NB4 (cell line): ENCODE data around the gene SMC3.
"Not testable (repeated sequence)": the region's sequence is repeated elsewhere in the genome, so short reads cannot be mapped to it uniquely, and the experiment has no call there.

Experiments used
- DNase-seq: peaks from one replicate; pipeline ENCODE4 v3.0.0; 2010; ENCODE audit warnings: low read depth
- H3K4me3 ChIP-seq: one replicate; pipeline ENCODE4 v1.5.1; 2011; ENCODE audit warnings: mild to moderate bottlenecking, low read depth, low read length, moderate library complexity
- CTCF ChIP-seq: IDR thresholded peaks from one replicate; pipeline ENCODE4 v1.5.1; 2012; ENCODE audit warnings: low read depth, low read length
- MAX ChIP-seq: IDR thresholded peaks from 2 replicates; pipeline ENCODE4 v1.6.1; 2011; ENCODE audit warnings: low read depth, low read length
- MYC ChIP-seq: IDR thresholded peaks from 2 replicates; pipeline ENCODE4 v1.6.1; 2011; ENCODE audit warnings: low read depth, low read length
- POLR2A ChIP-seq: IDR thresholded peaks from 2 replicates; pipeline ENCODE4 v1.6.1; 2011; ENCODE audit warnings: mild to moderate bottlenecking; ENCODE audit not compliant: insufficient read length; ENCODE audit errors: extremely low read depth

Gene SMC3

DNA sequence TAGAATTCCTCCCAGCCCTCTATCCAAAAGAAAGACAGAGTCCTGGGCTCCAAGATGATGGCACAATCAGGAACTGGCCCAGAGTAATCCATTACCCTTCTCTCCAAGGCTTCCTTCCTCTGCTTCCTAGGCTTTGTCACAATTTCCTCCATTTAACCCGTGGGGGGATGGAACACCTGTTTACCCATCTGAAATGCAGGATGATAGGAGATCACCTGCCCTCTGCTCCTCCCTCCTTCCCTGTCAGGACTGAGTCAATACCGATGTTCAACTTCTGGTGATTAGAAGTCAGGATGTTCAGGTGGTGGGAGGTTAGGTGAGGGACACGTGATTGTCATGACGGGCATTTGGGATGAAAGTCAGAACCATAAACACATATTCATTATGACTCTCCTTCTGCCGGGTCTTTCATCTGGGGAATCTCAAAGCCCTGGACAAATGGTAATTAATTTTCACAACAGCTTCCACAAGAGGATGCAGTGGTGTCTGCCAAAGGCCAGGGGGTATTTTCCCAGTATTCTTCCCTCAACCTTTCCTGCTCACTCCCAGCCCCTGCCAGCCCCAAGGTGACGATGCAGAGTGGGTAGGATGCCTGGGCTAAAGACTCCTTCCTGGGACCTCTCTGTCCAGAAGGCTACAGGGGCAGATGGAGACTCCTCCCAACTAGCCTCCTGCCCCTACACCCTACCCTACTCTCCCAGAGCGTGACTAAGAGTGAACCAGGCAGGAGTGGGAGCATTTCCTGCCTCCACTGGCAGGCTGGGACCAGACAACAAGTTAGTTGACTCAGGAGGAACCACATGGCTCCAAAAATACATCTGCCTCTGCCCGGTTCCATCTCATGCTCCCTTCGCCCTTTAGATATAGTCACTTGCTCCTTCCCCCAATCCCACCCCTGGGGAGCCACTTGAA lies 41.9 kb upstream of the SMC3 start:
- peak; percentile 41 for DNase-seq
- H3K4me3 ChIP-seq, result no peak overlapping the region
- TF ChIP-seq POLR2A (no peak), CTCF (no peak), MAX (no peak), MYC (no peak)

GRCh38 chr10:110527731-110528171 lies 39.7 kb upstream of the SMC3 start:
- no peak overlapping the region for H3K4me3 ChIP-seq
- DNase-seq, result no peak
- no peak for TF ChIP-seq MAX
- TF ChIP-seq CTCF, result no peak
- no peak for TF ChIP-seq POLR2A
- no peak for TF ChIP-seq MYC

GRCh38 chr10:110528224-110528996 lies 39.1 kb upstream of the SMC3 start:
- no peak for DNase-seq
- TF ChIP-seq MYC (no peak), CTCF (no peak), POLR2A (no peak), MAX (no peak)
- no peak overlapping the region for H3K4me3 ChIP-seq

GRCh38 chr10:110528997-110529524 lies 38.4 kb upstream of the SMC3 start:
- not testable (repeated sequence) for DNase-seq, H3K4me3 ChIP-seq

GRCh38 chr10:110529596-110530011 lies 37.9 kb upstream of the SMC3 start:
- H3K4me3 ChIP-seq, result no peak overlapping the region
- TF ChIP-seq MAX, result no peak
- no peak for TF ChIP-seq CTCF
- TF ChIP-seq MYC, result no peak
- TF ChIP-seq POLR2A, result no peak
- no peak for DNase-seq

DNA sequence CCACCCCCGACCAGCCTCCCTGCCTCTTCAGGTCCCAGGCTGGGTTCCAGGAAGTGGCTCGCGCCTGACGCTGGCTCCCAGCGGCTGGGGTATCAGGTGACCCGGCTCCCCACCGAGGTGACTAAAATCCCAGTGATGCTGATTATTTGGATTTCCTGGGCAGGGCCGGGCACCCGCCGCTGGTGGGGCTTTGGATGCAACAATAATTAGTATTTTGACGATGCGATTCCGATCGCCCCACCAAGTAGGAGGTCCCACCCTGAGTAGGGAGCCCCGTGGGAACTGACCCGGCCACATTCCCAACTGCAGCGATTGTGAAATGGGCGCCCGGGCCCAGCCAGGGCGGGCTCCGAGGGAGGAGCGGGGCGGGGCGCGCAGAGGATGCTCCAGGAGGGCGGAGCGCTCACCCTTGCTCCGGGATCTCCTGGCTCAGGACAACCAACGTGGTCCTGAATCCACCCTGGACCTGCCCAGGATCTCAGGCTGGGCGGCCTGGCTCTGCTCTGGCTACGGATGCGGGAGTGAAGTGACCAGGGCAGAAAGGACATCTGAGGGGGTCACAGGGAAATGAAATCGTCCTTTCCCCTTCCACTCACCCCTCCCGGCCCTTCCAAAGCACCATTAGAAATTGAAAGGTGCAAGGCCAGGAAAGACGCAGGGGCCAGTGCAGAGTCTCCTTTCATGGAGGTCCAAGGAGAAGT lies 37.2 kb upstream of the SMC3 start:
- H3K4me3 ChIP-seq, result no peak overlapping the region
- no peak for DNase-seq
- TF ChIP-seq POLR2A (no peak), MYC (no peak), MAX (no peak), CTCF (no peak)
